Fibroblast of the aortic adventitia (primary cell): ENCODE results near the gene ELOVL5. TPM values are rescaled to one million over a fixed set of nuclear protein-coding genes. Genes with fewer than 3 reads are reported as not detected.

Experiments
- DNase-seq: peaks from one replicate; pipeline ENCODE4 v3.0.0-alpha.2; 2010; ENCODE audit warnings: low read depth
- H3K4me3 ChIP-seq: 2 replicates; pipeline ENCODE4 v1.5.1; 2011; ENCODE audit warnings: low read depth, mild to moderate bottlenecking, control low read depth, low read length, moderate library complexity
- CTCF ChIP-seq: IDR thresholded peaks from 2 replicates; pipeline ENCODE4 v1.5.1; 2011; ENCODE audit warnings: mild to moderate bottlenecking, low read length, control low read depth, inconsistent platforms; ENCODE audit not compliant: insufficient read depth
- small RNA-seq: library from RNA; depleted of rRNA; stranded (forward); fragments of <200 nt; gene quantifications from one replicate; pipeline ENCODE3, GENCODE V24; 2012
- total RNA-seq: library from RNA; depleted of rRNA; stranded (reverse); fragments of >200 nt; gene quantifications from 2 replicates; pipeline ENCODE4 v1.2.3, GENCODE V29; 2012; ENCODE audit warnings: low replicate concordance

ELOVL5 gene
- total RNA-seq, 1 donor, result 95.1 TPM

GRCh38 chr6:53236241-53236640, 112.5 kb downstream of the ELOVL5 start:
- TF ChIP-seq CTCF, result no peak
- no peak for DNase-seq

GRCh38 chr6:53235508-53235907, 113.2 kb downstream of the ELOVL5 start:
- DNase-seq, result no peak
- no peak overlapping the region for H3K4me3 ChIP-seq
- TF ChIP-seq CTCF, result no peak

More at GRCh38 chr6:53236241-53236640, 112.5 kb downstream of the ELOVL5 start:
- no peak overlapping the region for H3K4me3 ChIP-seq

GRCh38 chr6:53233309-53233708, 115.4 kb downstream of the ELOVL5 start:
- DNase-seq, result no peak
- no peak for TF ChIP-seq CTCF
- no peak overlapping the region for H3K4me3 ChIP-seq

GRCh38 chr6:53230775-53231467, 117.8 kb downstream of the ELOVL5 start:
- DNase-seq, result no peak
- H3K4me3 ChIP-seq, result no peak overlapping the region
- TF ChIP-seq CTCF, result no peak

GRCh38 chr6:53227847-53228246, 120.9 kb downstream of the ELOVL5 start:
- DNase-seq, result no peak
- no peak overlapping the region for H3K4me3 ChIP-seq
- no peak for TF ChIP-seq CTCF

- TF ChIP-seq CTCF, result no peak
- no peak for DNase-seq
- no peak overlapping the region for H3K4me3 ChIP-seq
Observed at GRCh38 chr6:53220605-53221004, 128.1 kb downstream of the ELOVL5 start.

Small RNA genes lying within 50 kb of the gene (small RNA-seq; reads per million reads assigned to genes)
- gene MIR5685, result not detected
- gene RNU1-136P, result 0.95 reads per million, percentile 31 among the genes with 10 or more reads in this experiment

Other genes with a start within 250 kb of the ELOVL5 start
- under 0.01 TPM in 1 of 2 replicates, not detected in the other for gene GCM1, start 200.1 kb downstream of the ELOVL5 start, total RNA-seq
- gene GCLC, start 196.2 kb upstream of the ELOVL5 start, total RNA-seq, result 20.1 and 21.1 TPM in 2 replicates